Endothelial cell of umbilical vein (primary cell): ENCODE data around the gene SGTB. TPM values are rescaled to one million over a fixed set of nuclear protein-coding genes. Genes with fewer than 3 reads are reported as not detected.

Source experiments
- BruUV-seq: library from RNA; stranded (reverse); fragments of 400-500 nt; replicated peaks from 2 replicates; lab custom pipeline; 2021; lab: Mats Ljungman, UMichigan
- CTCF ChIA-PET: fragments of 300-600, 350-600 bp; sonication (Branson Sonifier 250); formaldehyde crosslinking; loops from one replicate; lab custom pipeline; 2021; ENCODE audit warnings: antibody characterized with exemption, inconsistent platforms; lab: Charles Lee
- POLR2A ChIA-PET: fragments of 300-600, 350-600 bp; sonication (Branson Sonifier 250); formaldehyde crosslinking; loops from one replicate; lab custom pipeline; 2021; ENCODE audit warnings: antibody characterized with exemption, inconsistent platforms; lab: Charles Lee
- DNase-seq: peaks from one replicate; pipeline ENCODE4 v3.0.0-alpha.2; 2011; ENCODE audit warnings: low read depth, low spot score
- FAIRE-seq: peaks from 2 replicates; lab custom pipeline; 2011; peaks lifted over from hg19 to GRCh38; lab: Jason Lieb, UNC
- H2AFZ ChIP-seq: 2 replicates; pipeline ENCODE4 v1.6.0; 2012; ENCODE audit warnings: low read depth, low read length, control low read depth, inconsistent platforms
- H3K27ac ChIP-seq: 2 replicates; pipeline ENCODE4 v1.5.1; 2011; ENCODE audit warnings: low read depth, mild to moderate bottlenecking, control low read depth, low read length, moderate library complexity; ENCODE audit not compliant: insufficient read depth
- H3K27me3 ChIP-seq, 2 experiments: 2 replicates each; pipeline versions ENCODE4 v1.6.0 to v1.6.1; 2011; ENCODE audit warnings: low read length in 2 of 2, mixed read lengths in 1 of 2; ENCODE audit not compliant: control insufficient read depth in 2 of 2, insufficient read depth in 2 of 2
- H3K36me3 ChIP-seq, 2 experiments: 2 replicates in 1 of 2; 3 replicates in 1 of 2; pipeline ENCODE4 v1.5.1; 2011; ENCODE audit warnings: low read length in 2 of 2, mild to moderate bottlenecking in 1 of 2, moderate library complexity in 1 of 2; ENCODE audit not compliant: control insufficient read depth in 2 of 2, insufficient read depth in 2 of 2; ENCODE audit errors: extremely low read depth in 1 of 2
- H3K4me1 ChIP-seq: 3 replicates; pipeline ENCODE4 v1.5.1; 2011; ENCODE audit warnings: mild to moderate bottlenecking, low read length; ENCODE audit not compliant: control insufficient read depth, insufficient read depth; ENCODE audit errors: extremely low read depth
- H3K4me2 ChIP-seq: 2 replicates; pipeline ENCODE4 v1.6.1; 2011; ENCODE audit warnings: low read length, control low read depth, mixed read lengths; ENCODE audit not compliant: insufficient read depth
- H3K4me3 ChIP-seq, 3 experiments: fragments of 200-600 bp in 1 of 3; sonication (generic), shearing (Covaris generic) in 1 of 3; replicated peaks in 1 of 3; 2 replicates each; pipeline ENCODE4 v1.5.1; 2011 to 2016; ENCODE audit warnings: control low read depth in 3 of 3, low read length in 3 of 3, mild to moderate bottlenecking in 2 of 3, inconsistent platforms in 1 of 3, low read depth in 1 of 3, moderate library complexity in 1 of 3; ENCODE audit not compliant: insufficient read depth in 1 of 3
- H3K79me2 ChIP-seq: 2 replicates; pipeline ENCODE4 v1.6.0; 2012; ENCODE audit warnings: low read length, inconsistent platforms; ENCODE audit not compliant: control insufficient read depth, insufficient read depth
- H3K9ac ChIP-seq: replicated peaks from 2 replicates; pipeline ENCODE3; 2011; ENCODE audit warnings: low read length, control low read depth; ENCODE audit not compliant: insufficient read depth; ENCODE audit errors: extremely low read depth
- H3K9me1 ChIP-seq: replicated peaks from 3 replicates; pipeline ENCODE4 v1.6.0; 2011; ENCODE audit warnings: mild to moderate bottlenecking, low read length; ENCODE audit not compliant: control insufficient read depth, insufficient read depth; ENCODE audit errors: extremely low read depth
- H3K9me3 ChIP-seq: replicated peaks from 2 replicates; pipeline ENCODE4 v1.5.1; 2012; ENCODE audit warnings: low read length, inconsistent platforms; ENCODE audit not compliant: control insufficient read depth, insufficient read depth
- H4K20me1 ChIP-seq: replicated peaks from 2 replicates; pipeline ENCODE3; 2011; ENCODE audit warnings: mild to moderate bottlenecking, low read length; ENCODE audit not compliant: control insufficient read depth, insufficient read depth; ENCODE audit errors: extremely low read depth
- EZH2 ChIP-seq: IDR thresholded peaks from 2 replicates; pipeline ENCODE4 v1.6.1; 2012; ENCODE audit warnings: borderline replicate concordance, low read depth, mild to moderate bottlenecking, moderate library complexity, low read length, inconsistent platforms; ENCODE audit not compliant: severe bottlenecking
- FOS ChIP-seq: IDR thresholded peaks from 2 replicates; pipeline ENCODE4 v1.6.1; 2011; ENCODE audit warnings: mild to moderate bottlenecking, low read length, moderate library complexity, borderline replicate concordance; ENCODE audit not compliant: insufficient read depth
- GATA2 ChIP-seq: IDR thresholded peaks from 2 replicates; pipeline ENCODE4 v1.7.0; 2011; ENCODE audit warnings: low read depth, mild to moderate bottlenecking, moderate library complexity, mixed read lengths, low read length; ENCODE audit not compliant: insufficient read length, insufficient read depth
- JUN ChIP-seq: IDR thresholded peaks from 2 replicates; pipeline ENCODE4 v1.6.1; 2011; ENCODE audit warnings: borderline replicate concordance, low read depth; ENCODE audit not compliant: insufficient read length, insufficient read depth
- MAX ChIP-seq: IDR thresholded peaks from 2 replicates; pipeline ENCODE4 v1.6.1; 2011; ENCODE audit not compliant: insufficient read depth, insufficient read length
- MYC ChIP-seq: IDR thresholded peaks from one replicate; pipeline ENCODE4 v1.6.1; 2011; ENCODE audit warnings: mild to moderate bottlenecking, low read depth, low read length
- POLR2A ChIP-seq: IDR thresholded peaks from 2 replicates; pipeline ENCODE4 v1.6.1; 2012; ENCODE audit warnings: low read depth, mild to moderate bottlenecking, control low read depth, low read length
- dilution Hi-C: fragments of 300-500 bp; cut with MboI; formaldehyde crosslinking; loops from one replicate; pipeline ENCODE4 v1.15.0; 2019; ENCODE audit warnings: low sequenced_read_pairs; ENCODE audit not compliant: extremely low pct_ligation_motif_present
- intact Hi-C: fragments of 100-400 bp; cut with micrococcal nuclease; formaldehyde crosslinking; loops from one replicate; pipeline ENCODE4 v1.10.0; 2022
- polyA plus RNA-seq, 4 experiments: library from polyadenylated mRNA; depleted of rRNA in 3 of 4; stranded (reverse) in 3 of 4; unstranded in 1 of 4; fragments of >200 nt; gene quantifications; 2 replicates each; pipeline versions ENCODE4 v1.2.1 to v1.2.3, GENCODE V29; 2011 to 2012; ENCODE audit warnings: missing spikeins in 1 of 4
- total RNA-seq: library from RNA; stranded (reverse); gene quantifications from 2 replicates; pipeline ENCODE4 v1.2.3, GENCODE V29; 2021

SGTB gene
- total and polyA plus RNA-seq, 2 donors (not counting 3 experiments of a cell fraction or from before 2014, with no cell fraction given): 3.1 to 14.1 TPM

- H3K9me3 ChIP-seq: no peaks in the 10 kb centered on the region
- intact Hi-C loops: loop anchor here (10.0 kb wide), 1 partner anchor 417 kb away; the partner anchor contains the start of gene SREK1
- no peak overlapping the region for H3K4me3 ChIP-seq
- POLR2A ChIA-PET: interaction anchor here (0.7 kb wide), 1 partner anchor 68 kb away, joined by 4 read pairs; no protein-coding TSS in a partner anchor
- BruUV-seq: no TSS peak
- peaks cover 3% of the 10 kb centered on the region for H4K20me1 ChIP-seq
- H3K4me1 ChIP-seq: peaks cover 43% of the 10 kb centered on the region
- DNase-seq: peak; percentile 54
- no peak overlapping the region for H2AFZ ChIP-seq
- dilution Hi-C loops: no loop called here
- H3K27me3 ChIP-seq: no peaks in the 10 kb centered on the region
- peak; percentile 63 for FAIRE-seq
- no peaks in the 10 kb centered on the region for H3K36me3 ChIP-seq
- no peak overlapping the region for H3K27ac ChIP-seq
- TF ChIP-seq GATA2 (no peak), JUN (peak; percentile 62), MYC (no peak), MAX (no peak), FOS (peak; percentile 44), POLR2A (no peak), EZH2 (no peak)
- CTCF ChIA-PET: interaction anchor here (1.0 to 3.0 kb wide), 6 partner anchors 8 to 918 kb away, joined by 3 to 10 read pairs (median 4); no protein-coding TSS in a partner anchor
- H3K9me1 ChIP-seq: no peaks in the 10 kb centered on the region
- H3K9ac ChIP-seq: no peak overlapping the region
- peak overlapping the region; percentile 61 for H3K4me2 ChIP-seq
- peaks cover 55% of the 10 kb centered on the region for H3K79me2 ChIP-seq
These were observed 6.3 kb upstream of the SGTB start for GRCh38 chr5:65728218-65728617.
